Medulla oblongata (tissue), 1 donor: Measurements from ENCODE around the gene PRKG1.
A peak's percentile ranks its signal among the peaks of the same experiment; 100 is the strongest.
"Not testable (repeated sequence)": the region's sequence is repeated elsewhere in the genome, so short reads cannot be mapped to it uniquely, and the experiment has no call there.

Experiments used
- DNase-seq: peaks from one replicate; pipeline ENCODE4 v3.0.0-alpha.2; 2015; ENCODE audit errors: extremely low spot score

PRKG1 gene

GRCh38 chr10:52208365-52208764 is 1134.1 kb downstream of the PRKG1 start:
- DNase-seq = no peak

GRCh38 chr10:52210161-52210560 is 1135.9 kb downstream of the PRKG1 start:
- no peak for DNase-seq

- DNase-seq = no peak
Measured at GRCh38 chr10:52212062-52212461, 1137.8 kb downstream of the PRKG1 start.

DNA sequence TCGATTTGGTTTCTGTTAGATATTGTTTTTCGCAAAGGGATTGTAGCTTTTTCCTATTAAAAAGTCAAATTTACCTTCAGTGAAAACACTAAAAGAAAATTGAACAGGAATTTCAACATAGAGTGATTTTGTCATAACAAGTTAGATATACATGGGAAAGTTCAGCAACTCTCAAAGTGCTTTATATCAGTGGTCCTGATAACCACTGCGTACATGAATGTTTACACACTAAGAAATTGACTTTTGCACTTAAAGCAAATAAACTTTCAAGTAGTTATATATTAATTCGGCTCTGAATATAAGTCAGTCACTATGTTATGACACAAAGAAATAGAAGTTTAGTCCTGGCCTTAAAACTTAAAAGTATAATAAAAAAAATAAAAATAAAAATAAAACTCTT is 1138.5 kb downstream of the PRKG1 start:
- no peak for DNase-seq

- no peak for DNase-seq
Measured at GRCh38 chr10:52213321-52213752, 1139.0 kb downstream of the PRKG1 start.

DNA sequence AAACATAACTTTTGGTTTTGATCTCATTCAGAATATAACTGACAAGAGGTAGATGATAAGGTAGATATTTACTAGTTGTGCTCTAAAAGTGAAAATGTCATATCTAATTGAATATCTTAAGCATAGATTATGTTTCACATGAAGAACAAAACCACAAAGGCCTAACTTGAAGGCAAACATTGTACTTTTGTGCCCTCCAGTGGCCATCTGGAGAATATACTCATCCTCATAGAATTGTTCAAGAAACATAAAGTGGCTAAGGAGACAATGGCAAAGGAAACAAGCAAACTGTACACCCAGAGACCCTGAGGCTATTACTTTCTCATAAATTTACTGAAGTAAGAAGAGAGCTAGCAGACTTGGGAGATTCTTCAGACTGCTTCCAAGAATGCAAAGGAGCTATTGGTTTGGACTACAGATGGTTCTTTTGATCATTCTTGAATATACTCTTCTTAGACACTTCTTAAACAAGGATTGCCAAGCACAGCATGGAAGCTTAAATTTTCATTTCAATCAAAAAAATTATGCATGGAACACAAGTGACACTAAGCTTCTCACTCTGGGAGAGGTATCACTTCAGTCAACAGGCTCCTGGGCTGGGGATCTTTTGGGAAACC is 1141.6 kb downstream of the PRKG1 start:
- peak; percentile 86 for DNase-seq

- DNase-seq = peak; percentile 60
Measured at GRCh38 chr10:52216852-52217251, 1142.6 kb downstream of the PRKG1 start.

DNA sequence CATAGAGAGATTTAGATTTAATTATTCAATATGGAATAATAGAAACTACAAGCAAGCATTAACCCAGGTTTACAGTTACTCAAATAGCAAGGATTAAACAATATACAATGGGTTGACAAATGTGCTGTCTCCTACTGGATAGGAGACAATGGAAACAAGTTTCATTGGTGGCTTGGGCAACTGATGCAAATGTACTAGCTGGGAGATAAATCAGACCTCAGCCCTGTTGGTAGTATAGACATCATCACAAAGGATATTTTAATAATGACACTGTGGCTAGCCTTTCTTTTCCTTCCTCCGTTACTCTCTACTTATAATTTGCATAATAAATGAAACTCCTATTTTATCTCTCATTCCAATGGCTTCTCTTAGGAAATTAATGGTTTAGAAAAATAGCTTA is 1143.2 kb downstream of the PRKG1 start:
- no peak for DNase-seq

GRCh38 chr10:52220947-52221346 is 1146.7 kb downstream of the PRKG1 start:
- DNase-seq = no peak

DNA sequence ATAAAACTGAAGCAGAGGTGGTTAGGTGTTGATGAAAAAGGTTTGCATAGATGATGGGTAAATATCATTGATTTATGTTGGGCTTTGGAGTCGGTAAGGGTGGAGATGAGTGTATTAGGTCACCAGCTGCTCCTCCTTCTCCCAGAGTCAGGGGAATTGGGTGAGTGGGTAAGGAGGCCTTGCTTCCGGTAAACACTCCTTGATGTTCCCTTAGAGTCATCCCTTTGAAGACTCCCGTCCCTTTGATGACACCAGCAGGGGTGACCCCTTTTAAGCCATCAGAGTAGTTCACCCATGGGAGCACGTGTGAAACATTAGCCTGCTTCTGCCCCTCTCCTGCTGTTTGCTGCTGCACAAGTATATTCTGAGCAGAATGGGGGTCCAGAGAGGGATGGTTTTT is 1147.6 kb downstream of the PRKG1 start:
- DNase-seq = no peak

DNA sequence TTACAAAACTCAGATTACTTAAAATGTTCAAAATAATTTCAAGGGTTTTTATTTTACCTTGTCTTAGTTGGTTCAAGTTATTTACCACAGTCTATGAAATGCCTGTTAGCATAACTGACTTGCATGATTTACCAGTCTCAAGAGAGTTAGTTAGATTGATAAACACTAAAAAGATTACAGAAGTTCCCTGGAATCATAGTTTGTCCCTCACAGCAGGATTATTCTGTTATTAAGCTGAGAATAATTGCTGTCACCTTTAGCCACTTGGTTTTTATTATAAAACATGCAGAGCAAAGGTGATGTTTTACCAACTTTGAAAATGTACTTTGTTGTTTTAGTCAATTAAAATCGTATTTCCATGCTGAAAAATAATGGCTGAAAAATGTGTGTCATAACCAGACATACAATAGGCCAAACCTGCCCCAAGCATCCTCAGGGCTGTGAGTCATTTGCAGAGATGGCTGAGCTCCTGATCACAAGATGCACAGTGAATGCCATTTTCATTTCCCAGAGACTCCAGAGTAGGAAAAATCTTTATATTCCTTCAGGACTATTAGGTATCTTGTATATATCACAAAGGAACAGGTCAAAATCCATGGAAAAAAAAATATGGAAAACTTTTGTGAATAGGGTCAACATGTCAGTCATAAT is 1152.0 kb downstream of the PRKG1 start:
- DNase-seq = no peak

DNA sequence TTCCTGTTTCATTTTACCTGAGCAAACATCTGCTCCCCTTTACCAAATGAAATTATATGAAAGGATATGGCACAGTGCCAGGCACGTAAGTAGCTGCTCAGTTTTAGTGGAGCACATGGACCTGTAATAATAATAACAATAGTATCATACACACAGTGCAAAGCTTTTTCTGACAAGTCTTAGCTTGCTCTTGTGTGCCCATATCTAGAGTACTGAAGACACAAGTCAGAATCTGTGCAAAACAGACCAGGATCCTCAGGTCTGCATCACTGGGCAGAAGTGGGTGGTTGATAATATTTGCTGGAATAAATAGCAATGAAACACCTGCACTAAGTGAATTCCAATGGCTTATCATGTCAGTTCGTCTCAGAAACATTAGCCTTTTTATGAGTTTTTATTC is 1154.3 kb downstream of the PRKG1 start:
- no peak for DNase-seq

DNA sequence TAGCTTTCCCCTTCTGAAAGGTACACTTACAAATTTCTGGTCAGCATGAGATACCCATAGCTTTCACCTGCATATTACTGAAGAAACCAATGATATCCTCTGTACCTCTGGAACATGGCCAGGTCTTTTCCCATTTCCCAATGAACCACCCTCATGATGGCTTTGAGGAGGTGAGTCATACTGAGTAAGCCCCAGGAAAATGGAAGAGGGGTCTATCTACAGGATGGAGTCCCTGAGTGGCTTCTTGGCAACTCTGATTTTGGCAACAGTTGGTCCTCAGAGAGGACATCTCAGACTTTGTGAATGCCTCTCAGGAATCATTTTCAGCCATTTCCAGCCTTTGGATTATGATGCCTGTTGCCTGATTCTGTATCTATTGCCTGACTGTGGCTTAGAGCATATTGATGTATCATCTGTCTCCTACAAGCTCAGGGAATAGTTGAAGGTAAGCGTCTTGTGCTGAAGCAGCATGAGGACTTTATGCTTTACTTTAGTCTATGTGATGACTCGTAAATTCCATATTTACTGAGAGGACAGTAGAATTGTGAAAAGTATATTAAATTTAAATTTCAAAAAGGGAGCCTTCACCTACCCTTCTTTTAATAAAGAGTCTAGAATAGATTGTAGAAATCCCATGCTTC is 1155.1 kb downstream of the PRKG1 start:
- no peak for DNase-seq

- DNase-seq = peak; percentile 54
Measured at GRCh38 chr10:52232561-52233350, 1158.5 kb downstream of the PRKG1 start.

DNA sequence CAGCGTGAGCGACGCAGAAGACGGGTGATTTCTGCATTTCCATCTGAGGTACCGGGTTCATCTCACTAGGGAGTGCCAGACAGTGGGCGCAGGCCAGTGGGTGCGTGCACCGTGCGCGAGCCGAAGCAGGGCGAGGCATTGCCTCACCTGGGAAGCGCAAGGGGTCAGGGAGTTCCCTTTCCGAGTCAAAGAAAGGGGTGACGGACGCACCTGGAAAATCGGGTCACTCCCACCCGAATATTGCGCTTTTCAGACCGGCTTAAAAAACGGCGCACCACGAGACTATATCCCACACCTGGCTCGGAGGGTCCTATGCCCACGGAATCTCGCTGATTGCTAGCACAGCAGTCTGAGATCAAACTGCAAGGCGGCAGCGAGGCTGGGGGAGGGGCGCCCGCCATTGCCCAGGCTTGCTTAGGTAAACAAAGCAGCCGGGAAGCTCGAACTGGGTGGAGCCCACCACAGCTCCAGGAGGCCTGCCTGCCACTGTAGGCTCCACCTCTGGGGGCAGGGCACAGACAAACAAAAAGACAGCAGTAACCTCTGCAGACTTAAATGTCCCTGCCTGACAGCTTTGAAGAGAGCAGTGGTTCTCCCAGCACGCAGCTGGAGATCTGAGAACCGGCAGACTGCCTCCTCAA is 1159.2 kb downstream of the PRKG1 start:
- DNase-seq = not testable (repeated sequence)

- no peak for DNase-seq
Measured at GRCh38 chr10:52239771-52240170, 1165.5 kb downstream of the PRKG1 start.

DNA sequence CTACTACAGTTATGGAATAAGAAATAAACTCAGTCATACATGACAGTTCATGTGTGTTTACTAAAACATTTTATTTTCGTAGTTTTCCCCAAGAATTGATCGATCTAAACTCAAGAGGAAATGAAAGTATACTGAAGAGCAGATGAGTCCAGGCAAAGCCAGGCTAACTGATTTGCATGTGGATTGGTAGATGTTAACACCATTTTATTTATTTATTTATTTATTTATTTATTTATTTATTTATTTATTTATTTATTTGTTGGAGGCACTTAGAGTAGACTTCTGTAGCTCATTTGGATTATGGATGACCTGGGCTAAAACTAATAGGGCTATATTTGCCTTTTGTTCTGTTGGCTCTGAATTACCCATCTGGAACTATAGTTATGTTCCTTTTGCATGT is 1171.3 kb downstream of the PRKG1 start:
- DNase-seq = no peak

DNA sequence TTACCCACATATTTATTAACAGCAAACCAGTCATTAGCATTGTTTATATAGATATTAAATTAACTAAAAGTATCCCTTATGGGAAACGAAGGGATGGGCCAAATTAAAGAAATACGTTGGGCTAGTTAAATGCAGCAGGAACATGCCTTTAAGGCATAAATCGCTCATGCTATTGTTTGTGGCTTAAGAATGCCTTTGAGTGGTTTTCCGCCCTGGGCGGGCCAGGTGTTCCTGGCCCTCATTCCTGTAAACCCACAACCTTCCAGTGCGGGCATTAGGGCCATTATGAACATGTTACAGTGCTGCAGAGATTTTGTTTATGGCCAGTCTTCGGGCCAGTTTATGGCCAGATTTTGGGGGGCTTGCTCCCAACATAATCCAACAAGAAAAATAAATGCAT is 1173.6 kb downstream of the PRKG1 start:
- DNase-seq = not testable (repeated sequence)

GRCh38 chr10:52248697-52249306 is 1174.5 kb downstream of the PRKG1 start:
- no peak for DNase-seq

DNA sequence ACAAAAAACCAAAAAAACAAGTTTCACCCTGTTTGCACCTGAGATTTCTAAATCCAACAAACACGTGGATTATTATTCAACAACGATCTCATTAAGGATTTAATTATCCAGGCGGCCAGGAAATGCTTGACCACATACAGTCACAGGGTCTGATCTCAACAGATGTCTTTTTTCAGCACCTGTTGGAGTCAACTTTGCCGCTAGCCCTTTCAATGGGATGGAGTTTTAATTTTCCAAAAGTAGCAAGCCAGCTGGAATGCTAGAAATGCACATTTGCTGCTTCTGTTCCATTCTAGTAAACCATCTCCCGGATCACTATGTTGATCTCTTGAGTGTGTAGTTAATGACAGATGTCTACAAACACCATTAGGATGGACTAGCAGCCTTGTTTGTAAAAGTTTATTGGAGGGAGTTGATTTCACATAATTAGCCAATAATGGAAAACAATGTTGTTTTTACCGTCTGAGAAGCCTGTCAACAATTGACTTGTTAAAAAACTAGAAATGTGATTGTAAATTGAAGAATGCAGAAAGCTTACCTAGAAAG is 1175.6 kb downstream of the PRKG1 start:
- no peak for DNase-seq

DNA sequence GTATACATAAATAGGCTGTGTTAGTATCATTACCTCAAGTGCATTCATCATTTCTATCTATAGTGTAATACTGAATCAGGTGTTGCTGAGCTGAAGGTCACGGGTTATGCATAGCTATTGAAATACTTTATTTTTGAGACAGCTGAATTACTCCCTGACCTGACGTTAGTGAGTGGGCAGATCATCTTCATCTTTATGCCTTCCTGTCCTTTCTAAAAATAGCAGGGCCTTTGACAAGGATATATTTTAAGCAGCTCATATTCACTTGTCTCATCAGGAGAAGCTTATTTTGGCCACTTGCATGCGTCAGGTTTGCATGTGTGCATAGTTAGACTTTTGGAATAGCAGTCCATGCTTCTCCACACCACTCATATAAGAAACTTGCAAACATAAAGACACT is 1176.2 kb downstream of the PRKG1 start:
- DNase-seq = no peak
